PC-3 (cell line): ENCODE data around the gene GAS2L1. TPM values are rescaled to one million over a fixed set of nuclear protein-coding genes. Genes with fewer than 3 reads are reported as not detected.

Experiments
- ATAC-seq: fragments of 200-7000 bp; cut with Tn5 transposase; 2 replicates; pipeline ENCODE4 v1.9.1; 2020; ENCODE audit warnings: mild to moderate bottlenecking, moderate library complexity
- BruUV-seq: library from RNA; stranded (reverse); fragments of 400-500 nt; replicated peaks from 2 replicates; lab custom pipeline; 2021; lab: Mats Ljungman, UMichigan
- CTCF ChIA-PET: fragments of 300-600 bp; sonication (Branson Sonifier 250); formaldehyde crosslinking; loops from one replicate; lab custom pipeline; 2022; ENCODE audit warnings: antibody characterized with exemption; lab: Charles Lee
- POLR2A ChIA-PET: fragments of 300-600 bp; sonication (Branson Sonifier 250); formaldehyde crosslinking; loops from one replicate; lab custom pipeline; 2022; ENCODE audit warnings: antibody characterized with exemption; ENCODE audit not compliant: unreplicated experiment; lab: Charles Lee
- DNase-seq: peaks from one replicate; pipeline ENCODE4 v3.0.0-alpha.2; 2015
- H2AFZ ChIP-seq: fragments of 300-600 bp; sonication (generic); 2 replicates; pipeline ENCODE4 v1.6.0; 2016; ENCODE audit warnings: antibody characterized with exemption, low read length
- H3F3A ChIP-seq: fragments of 300-600 bp; sonication (generic); one replicate; pipeline ENCODE4 v1.6.0; 2017; ENCODE audit warnings: antibody characterized with exemption, low read length, control low read depth, mild to moderate bottlenecking; ENCODE audit not compliant: unreplicated experiment
- H3K27ac ChIP-seq: fragments of 300-600 bp; sonication (generic); 2 replicates; pipeline ENCODE4 v1.5.1; 2016; ENCODE audit warnings: mild to moderate bottlenecking, low read length
- H3K27me3 ChIP-seq: fragments of 300-600 bp; sonication (generic); 2 replicates; pipeline ENCODE4 v1.6.1; 2016; ENCODE audit warnings: low read length, mixed read lengths
- H3K36me3 ChIP-seq: fragments of 300-600 bp; sonication (generic); 2 replicates; pipeline ENCODE4 v1.6.1; 2016; ENCODE audit warnings: low read depth, mixed run types, low read length, mixed read lengths
- H3K4me1 ChIP-seq: fragments of 300-600 bp; sonication (generic); 2 replicates; pipeline ENCODE4 v1.5.1; 2016; ENCODE audit warnings: low read length; ENCODE audit not compliant: insufficient read depth
- H3K4me2 ChIP-seq: fragments of 300-600 bp; sonication (generic); 2 replicates; pipeline ENCODE4 v1.6.0; 2016; ENCODE audit warnings: low read length
- H3K4me3 ChIP-seq: fragments of 300-600 bp; sonication (generic); 2 replicates; pipeline ENCODE4 v1.5.1; 2016; ENCODE audit warnings: mild to moderate bottlenecking, low read length, mixed read lengths
- H3K79me2 ChIP-seq: fragments of 300-600 bp; sonication (generic); 2 replicates; pipeline ENCODE4 v1.6.1; 2017; ENCODE audit warnings: low read length, mixed read lengths
- H3K9ac ChIP-seq: fragments of 300-600 bp; sonication (generic); 2 replicates; pipeline ENCODE4 v1.6.0; 2016; ENCODE audit warnings: mild to moderate bottlenecking, low read length
- H3K9me2 ChIP-seq: fragments of 300-600 bp; sonication (generic); replicated peaks from 2 replicates; pipeline ENCODE4 v1.6.1; 2016; ENCODE audit warnings: mixed run types, low read length, mixed read lengths
- H3K9me3 ChIP-seq: fragments of 300-600 bp; sonication (generic); 2 replicates; pipeline ENCODE4 v1.6.1; 2016; ENCODE audit warnings: low read length, mixed read lengths
- H4K20me1 ChIP-seq: fragments of 300-600 bp; sonication (generic); 2 replicates; pipeline ENCODE4 v1.6.1; 2016; ENCODE audit warnings: low read length, mixed read lengths
- EZH2 ChIP-seq: fragments of 300-600 bp; sonication (generic); IDR thresholded peaks from one replicate; pipeline ENCODE4 v1.6.1; 2017; ENCODE audit warnings: antibody characterized with exemption, mild to moderate bottlenecking, low read length; ENCODE audit not compliant: unreplicated experiment
- EZH2phosphoT487 ChIP-seq: fragments of 300-600 bp; sonication (generic); IDR thresholded peaks from 2 replicates; pipeline ENCODE4 v1.6.1; 2018; ENCODE audit warnings: mild to moderate bottlenecking, antibody characterized with exemption, low read length, borderline replicate concordance
- intact Hi-C: fragments of 100-400 bp; cut with micrococcal nuclease; formaldehyde crosslinking; loops from 2 replicates; pipeline ENCODE4 v1.9.0; 2023
- total RNA-seq: library from RNA; depleted of rRNA; stranded (reverse); fragments of >200 nt; gene quantifications from 2 replicates; pipeline ENCODE4 v1.2.3, GENCODE V29; 2014
- TF ChIP-seq, protein P1 (sequence below): fragments of 300-600 bp; sonication (generic); conservative IDR thresholded peaks from 2 replicates; pipeline ENCODE4 v1.5.1; 2017; ENCODE audit warnings: antibody characterized with exemption, low read depth, mild to moderate bottlenecking, low read length

Gene GAS2L1
- total RNA-seq, 1 experiment from 2014 or later, result 58.4 TPM

DNA sequence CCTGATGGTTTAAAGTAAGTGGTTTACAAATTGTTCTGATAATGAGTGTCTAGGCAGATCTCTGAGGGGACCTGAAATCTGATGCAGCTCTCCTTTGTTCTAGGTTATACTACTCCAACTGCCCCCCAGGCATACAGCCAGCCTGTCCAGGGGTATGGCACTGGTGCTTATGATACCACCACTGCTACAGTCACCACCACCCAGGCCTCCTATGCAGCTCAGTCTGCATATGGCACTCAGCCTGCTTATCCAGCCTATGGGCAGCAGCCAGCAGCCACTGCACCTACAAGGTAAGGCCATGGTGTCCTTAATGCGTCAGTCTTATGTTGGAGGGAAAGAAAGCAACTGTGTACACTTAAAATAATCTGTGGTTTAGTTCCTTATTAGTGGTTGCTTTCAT, 28.5 kb upstream of the GAS2L1 start:
- no peaks in the 10 kb centered on the region for H3K4me1 ChIP-seq
- H3K9me3 ChIP-seq, result no peaks in the 10 kb centered on the region
- no peak overlapping the region for H3K4me2 ChIP-seq
- H3K9me2 ChIP-seq, result no peaks in the 10 kb centered on the region
- no peak overlapping the region for H3K9ac ChIP-seq
- peaks cover 3% of the 10 kb centered on the region for H3F3A ChIP-seq
- BruUV-seq, result no TSS peak
- no peak for ATAC-seq
- no peak for TF ChIP-seq EZH2
- TF ChIP-seq, protein P1, sequence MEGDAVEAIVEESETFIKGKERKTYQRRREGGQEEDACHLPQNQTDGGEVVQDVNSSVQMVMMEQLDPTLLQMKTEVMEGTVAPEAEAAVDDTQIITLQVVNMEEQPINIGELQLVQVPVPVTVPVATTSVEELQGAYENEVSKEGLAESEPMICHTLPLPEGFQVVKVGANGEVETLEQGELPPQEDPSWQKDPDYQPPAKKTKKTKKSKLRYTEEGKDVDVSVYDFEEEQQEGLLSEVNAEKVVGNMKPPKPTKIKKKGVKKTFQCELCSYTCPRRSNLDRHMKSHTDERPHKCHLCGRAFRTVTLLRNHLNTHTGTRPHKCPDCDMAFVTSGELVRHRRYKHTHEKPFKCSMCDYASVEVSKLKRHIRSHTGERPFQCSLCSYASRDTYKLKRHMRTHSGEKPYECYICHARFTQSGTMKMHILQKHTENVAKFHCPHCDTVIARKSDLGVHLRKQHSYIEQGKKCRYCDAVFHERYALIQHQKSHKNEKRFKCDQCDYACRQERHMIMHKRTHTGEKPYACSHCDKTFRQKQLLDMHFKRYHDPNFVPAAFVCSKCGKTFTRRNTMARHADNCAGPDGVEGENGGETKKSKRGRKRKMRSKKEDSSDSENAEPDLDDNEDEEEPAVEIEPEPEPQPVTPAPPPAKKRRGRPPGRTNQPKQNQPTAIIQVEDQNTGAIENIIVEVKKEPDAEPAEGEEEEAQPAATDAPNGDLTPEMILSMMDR, result no peak
- TF ChIP-seq EZH2phosphoT487, result no peak
- CTCF ChIA-PET, result no interaction called here
- POLR2A ChIA-PET, result no interaction called here
- H3K79me2 ChIP-seq, result peaks cover 82% of the 10 kb centered on the region
- no peak overlapping the region for H3K4me3 ChIP-seq
- H4K20me1 ChIP-seq, result peaks cover 62% of the 10 kb centered on the region
- H3K27me3 ChIP-seq, result no peaks in the 10 kb centered on the region
- no peak overlapping the region for H2AFZ ChIP-seq
- intact Hi-C loops, result no loop called here
- H3K27ac ChIP-seq, result no peak overlapping the region
- no peak for DNase-seq
- peaks cover 78% of the 10 kb centered on the region for H3K36me3 ChIP-seq

DNA sequence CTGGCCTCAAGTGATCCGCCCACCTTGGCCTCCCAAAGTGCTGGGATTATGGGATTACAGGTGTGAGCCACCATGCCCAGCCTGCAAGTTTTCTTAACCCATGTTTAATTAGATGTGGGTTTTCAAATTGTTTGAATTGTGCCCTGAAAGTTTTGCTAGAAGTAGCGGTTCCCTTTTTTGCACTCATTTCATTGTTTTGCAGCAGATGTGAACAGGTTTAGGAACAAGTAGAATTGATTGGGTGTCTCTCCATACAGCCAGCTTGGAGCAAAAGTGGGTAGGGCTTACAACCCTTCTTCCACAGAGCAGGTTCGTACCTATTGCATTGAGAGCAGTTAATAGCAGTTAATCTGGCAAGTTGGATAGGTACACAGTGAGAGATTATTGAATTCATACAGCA, 22.3 kb upstream of the GAS2L1 start:
- Histone ChIP-seq H3K4me2 (no peak overlapping the region), H2AFZ (no peak overlapping the region), H3K9ac (no peak overlapping the region), H3K36me3 (peaks cover 65% of the 10 kb centered on the region), H4K20me1 (peaks cover 18% of the 10 kb centered on the region), H3F3A (no peaks in the 10 kb centered on the region), H3K79me2 (peaks cover 46% of the 10 kb centered on the region), H3K9me2 (no peaks in the 10 kb centered on the region), H3K4me1 (no peaks in the 10 kb centered on the region), H3K9me3 (no peaks in the 10 kb centered on the region), H3K27me3 (no peaks in the 10 kb centered on the region), H3K27ac (no peak overlapping the region), H3K4me3 (no peak overlapping the region)
- TF ChIP-seq EZH2phosphoT487, result no peak
- TF ChIP-seq, protein P1, result no peak
- TF ChIP-seq EZH2, result no peak
- no peak for ATAC-seq
- CTCF ChIA-PET, result no interaction called here
- intact Hi-C loops, result no loop called here
- BruUV-seq, result no TSS peak
- DNase-seq, result no peak
- POLR2A ChIA-PET, result no interaction called here

DNA sequence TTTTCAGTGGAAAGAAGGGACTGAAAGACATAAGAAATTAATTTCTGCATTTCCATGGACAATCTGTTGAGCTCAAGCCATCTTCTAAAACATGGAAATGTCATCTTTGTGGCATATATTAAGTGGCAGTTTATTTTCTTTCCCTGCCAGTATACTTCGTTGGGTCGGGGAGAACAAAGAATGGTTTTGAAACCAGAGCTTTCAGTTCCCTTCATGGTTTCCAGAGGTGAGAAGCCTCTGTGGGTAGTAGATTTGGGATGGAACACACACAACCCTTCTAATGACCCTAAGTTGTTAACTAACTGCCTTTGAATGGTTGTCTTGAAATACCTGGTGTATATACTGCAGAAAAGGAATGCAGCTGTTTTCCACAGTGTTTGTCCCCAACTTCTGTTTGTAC, 17.6 kb upstream of the GAS2L1 start:
- intact Hi-C loops, result no loop called here
- ChIA-PET POLR2A (no interaction called here), CTCF (no interaction called here)
- H3K9me3 ChIP-seq, result no peaks in the 10 kb centered on the region
- DNase-seq (no peak), ATAC-seq (no peak)
- no peak overlapping the region for H3K9ac ChIP-seq
- H3K9me2 ChIP-seq, result no peaks in the 10 kb centered on the region
- peaks cover 82% of the 10 kb centered on the region for H3K36me3 ChIP-seq
- H3K4me2 ChIP-seq, result no peak overlapping the region
- H3K4me1 ChIP-seq, result no peaks in the 10 kb centered on the region
- peaks cover 34% of the 10 kb centered on the region for H3K79me2 ChIP-seq
- TF ChIP-seq EZH2phosphoT487 (no peak), EZH2 (no peak)
- TF ChIP-seq, protein P1, result no peak
- H4K20me1 ChIP-seq, result peaks cover 16% of the 10 kb centered on the region
- H3F3A ChIP-seq, result no peaks in the 10 kb centered on the region
- TSS peak; percentile 5 for BruUV-seq
- no peak overlapping the region for H3K4me3 ChIP-seq
- no peak overlapping the region for H3K27ac ChIP-seq
- H3K27me3 ChIP-seq, result no peaks in the 10 kb centered on the region
- H2AFZ ChIP-seq, result no peak overlapping the region
